ENCODE measurements around the gene HOXA3. TPM values are rescaled to one million over a fixed set of nuclear protein-coding genes. Genes with fewer than 3 reads are reported as not detected.

Gene HOXA3
- total and polyA plus RNA-seq, 9 donors, result 0.36 to 50.9 (median 2.3) TPM

GRCh38 chr7:27161721-27162560 is 9.6 kb upstream of the HOXA3 start:
- intact Hi-C loops (cut with DNase I), result loop anchor here in 3 of 4 donors (5.0 to 10.0 kb wide), 4 partner anchors 787 to 1277 kb away; no protein-coding TSS in a partner anchor
- peaks cover 2% of the 10 kb centered on the region for H3K4me1 ChIP-seq (ENCODE audit: insufficient read depth)
- H3K4me3 ChIP-seq, result no peak overlapping the region
- H3K9me3 ChIP-seq, result no peaks in the 10 kb centered on the region
- DNase-seq, result peak in 3 of 5 donors; percentile 12 to 30 (median 19)
- TF ChIP-seq EP300 (IDR thresholded peaks at IDR 0.05) (no peak), CTCF (IDR thresholded peaks at IDR 0.05) (no peak), POLR2A (IDR thresholded peaks at IDR 0.05) (no peak)
- H3K27ac ChIP-seq, result no peak overlapping the region
- H3K36me3 ChIP-seq, result no peaks in the 10 kb centered on the region
- 62 to 69% (median 62%) methylated on average over 28 to 30 of the region's 30 CpGs for WGBS, 3 donors
- H3K27me3 ChIP-seq, result peaks cover 9% of the 10 kb centered on the region

GRCh38 chr7:27161214-27161720 is 8.9 kb upstream of the HOXA3 start:
- H3K9me3 ChIP-seq, result no peaks in the 10 kb centered on the region
- intact Hi-C loops (cut with DNase I), result loop anchor here in 3 of 4 donors (5.0 to 10.0 kb wide), 4 partner anchors 786 to 1276 kb away; no protein-coding TSS in a partner anchor
- peaks cover 9% of the 10 kb centered on the region for H3K27me3 ChIP-seq
- WGBS, 3 donors, result 7 to 19% (median 10%) methylated on average over 26 to 27 of the region's 27 CpGs
- H3K4me1 ChIP-seq (ENCODE audit: insufficient read depth), result peaks cover 4% of the 10 kb centered on the region
- no peaks in the 10 kb centered on the region for H3K36me3 ChIP-seq
- peak in 1 of 5 donors; percentile 31 for DNase-seq
- TF ChIP-seq POLR2A (IDR thresholded peaks at IDR 0.05) (no peak), CTCF (IDR thresholded peaks at IDR 0.05) (no peak), EP300 (IDR thresholded peaks at IDR 0.05) (no peak)
- no peak overlapping the region for H3K27ac ChIP-seq
- H3K4me3 ChIP-seq, result peak overlapping the region; percentile 43

- Histone ChIP-seq H3K36me3 (no peaks in the 10 kb centered on the region), H3K4me1 (ENCODE audit: insufficient read depth) (peaks cover 4% of the 10 kb centered on the region), H3K9me3 (no peaks in the 10 kb centered on the region), H3K27ac (no peak overlapping the region), H3K27me3 (peaks cover 9% of the 10 kb centered on the region), H3K4me3 (peak overlapping the region; percentile 43)
- TF ChIP-seq CTCF (IDR thresholded peaks at IDR 0.05) (peak; percentile 96 to 98 (median 97)), POLR2A (IDR thresholded peaks at IDR 0.05) (no peak)
- WGBS, 3 donors, result 3% methylated on average over 43 to 54 of the region's 54 CpGs
- DNase-seq, result peak; percentile 71 to 89 (median 87)
- intact Hi-C loops (cut with DNase I), result loop anchor here in 3 of 4 donors (5.0 to 10.0 kb wide), 4 partner anchors 786 to 1276 kb away; no protein-coding TSS in a partner anchor
Observed at GRCh38 chr7:27160546-27161213, 8.3 kb upstream of the HOXA3 start.

GRCh38 chr7:27160145-27160545 is 7.8 kb upstream of the HOXA3 start:
- H3K27me3 ChIP-seq, result peaks cover 12% of the 10 kb centered on the region
- peaks cover 4% of the 10 kb centered on the region for H3K4me1 ChIP-seq (ENCODE audit: insufficient read depth)
- no peak overlapping the region for H3K27ac ChIP-seq
- intact Hi-C loops (cut with DNase I), result loop anchor here in 3 of 4 donors (5.0 to 10.0 kb wide), 4 partner anchors 785 to 1275 kb away; no protein-coding TSS in a partner anchor
- peak overlapping the region; percentile 43 for H3K4me3 ChIP-seq
- peak in 2 of 5 donors; percentile 26 to 33 for DNase-seq
- 78 to 83% (median 80%) methylated on average over 23 of the region's 23 CpGs for WGBS, 3 donors
- TF ChIP-seq CTCF (IDR thresholded peaks at IDR 0.05) (no peak), EP300 (IDR thresholded peaks at IDR 0.05) (no peak), POLR2A (IDR thresholded peaks at IDR 0.05) (no peak)
- H3K9me3 ChIP-seq, result no peaks in the 10 kb centered on the region
- no peaks in the 10 kb centered on the region for H3K36me3 ChIP-seq

Data from ovary (tissue), 9 donors.